Breast epithelium (tissue), 3 donors: ENCODE results near the gene USP24.

ENCODE experiments used
- POLR2A ChIP-seq: fragments of 450-650 bp; IDR thresholded peaks from one replicate; pipeline ENCODE4 v1.6.1; 2016; ENCODE audit warnings: antibody characterized with exemption, mild to moderate bottlenecking, moderate library complexity
- POLR2AphosphoS5 ChIP-seq, 3 donors: sonication (generic); formaldehyde crosslinking; IDR thresholded peaks; one replicate each; pipeline ENCODE4 v1.6.1; 2017; ENCODE audit warnings: antibody characterized with exemption in 3 of 3
- TF ChIP-seq, protein P1 (sequence below), 3 donors: fragments of 450-650 bp; IDR thresholded peaks; one replicate each; pipeline ENCODE4 v1.5.1; 2016 to 2017; ENCODE audit warnings: antibody characterized with exemption in 3 of 3, mild to moderate bottlenecking in 3 of 3, moderate library complexity in 3 of 3

DNA sequence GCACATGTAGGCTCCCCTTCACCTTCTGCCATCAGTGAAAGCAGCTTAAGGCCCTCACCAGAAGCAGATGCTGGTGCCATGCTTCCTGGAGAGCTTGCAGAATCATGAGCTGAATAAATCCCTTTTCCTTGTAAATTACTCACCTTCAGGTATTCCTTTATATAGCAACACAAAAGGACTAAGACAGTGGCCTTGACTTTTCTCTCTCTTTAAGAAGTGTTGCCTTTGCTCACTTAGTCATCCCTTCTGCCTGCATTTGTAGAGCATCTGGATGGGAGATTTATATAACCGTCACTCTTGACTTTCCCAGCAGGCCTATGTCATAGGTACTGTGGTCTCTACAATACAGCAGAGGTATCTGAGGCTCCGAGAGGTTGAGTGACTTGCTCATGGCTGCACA lies 172.2 kb downstream of the USP24 start:
- TF ChIP-seq, protein P1, sequence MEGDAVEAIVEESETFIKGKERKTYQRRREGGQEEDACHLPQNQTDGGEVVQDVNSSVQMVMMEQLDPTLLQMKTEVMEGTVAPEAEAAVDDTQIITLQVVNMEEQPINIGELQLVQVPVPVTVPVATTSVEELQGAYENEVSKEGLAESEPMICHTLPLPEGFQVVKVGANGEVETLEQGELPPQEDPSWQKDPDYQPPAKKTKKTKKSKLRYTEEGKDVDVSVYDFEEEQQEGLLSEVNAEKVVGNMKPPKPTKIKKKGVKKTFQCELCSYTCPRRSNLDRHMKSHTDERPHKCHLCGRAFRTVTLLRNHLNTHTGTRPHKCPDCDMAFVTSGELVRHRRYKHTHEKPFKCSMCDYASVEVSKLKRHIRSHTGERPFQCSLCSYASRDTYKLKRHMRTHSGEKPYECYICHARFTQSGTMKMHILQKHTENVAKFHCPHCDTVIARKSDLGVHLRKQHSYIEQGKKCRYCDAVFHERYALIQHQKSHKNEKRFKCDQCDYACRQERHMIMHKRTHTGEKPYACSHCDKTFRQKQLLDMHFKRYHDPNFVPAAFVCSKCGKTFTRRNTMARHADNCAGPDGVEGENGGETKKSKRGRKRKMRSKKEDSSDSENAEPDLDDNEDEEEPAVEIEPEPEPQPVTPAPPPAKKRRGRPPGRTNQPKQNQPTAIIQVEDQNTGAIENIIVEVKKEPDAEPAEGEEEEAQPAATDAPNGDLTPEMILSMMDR (IDR thresholded peaks at IDR 0.05): no peak
- no peak for TF ChIP-seq POLR2A
- no peak for TF ChIP-seq POLR2AphosphoS5 (IDR thresholded peaks at IDR 0.05)
